Stimulated activated CD4-positive, alpha-beta T cell treated with anti-CD3 and anti-CD28 coated beads, Interleukin-12 subunit alpha, Interleukin-12 subunit beta, amount 100 ng/mL, for 4 hours (primary cell): ENCODE results near the gene FOXL3.

ENCODE experiments used
- DNase-seq: peaks from one replicate; pipeline ENCODE4 v3.0.0-alpha.2; 2020

The FOXL3 gene

DNA sequence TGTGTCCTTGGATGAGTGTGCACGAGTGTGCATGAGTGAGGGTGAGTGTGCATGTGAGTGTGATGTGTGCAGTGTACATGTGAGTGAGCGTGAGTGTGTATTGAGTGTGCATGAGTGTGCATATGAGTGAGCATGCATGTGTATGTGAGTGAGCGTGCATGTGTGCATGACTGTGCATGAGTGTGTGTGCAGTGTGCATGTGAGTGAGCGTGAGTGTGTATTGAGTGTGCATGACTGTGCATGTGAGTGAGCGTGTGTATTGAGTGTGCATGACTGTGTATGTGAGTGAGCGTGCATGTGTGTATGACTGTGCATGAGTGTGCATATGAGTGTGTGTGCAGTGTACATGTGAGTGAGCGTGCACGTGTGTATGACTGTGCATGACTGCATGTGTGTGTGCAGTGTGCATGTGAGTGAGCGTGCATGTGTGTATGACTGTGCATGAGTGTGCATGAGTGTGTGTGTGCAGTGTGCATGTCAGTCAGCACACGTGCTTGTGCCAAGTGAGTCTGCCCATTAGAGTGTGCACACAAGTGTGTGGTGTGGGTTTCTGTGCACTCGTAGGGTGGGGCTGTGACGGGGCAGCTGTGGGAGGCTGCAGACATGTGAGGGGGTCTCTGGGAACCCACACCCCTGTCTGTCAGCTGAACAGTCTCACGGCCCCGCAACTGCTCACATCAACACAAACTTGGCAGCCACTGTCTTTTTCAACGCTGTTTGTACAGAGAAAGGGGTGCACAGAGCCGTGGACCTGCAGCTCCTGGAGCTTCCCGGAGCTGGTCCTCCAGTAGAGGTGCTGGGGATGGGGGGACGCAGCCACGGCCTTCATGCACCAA lies 14.8 kb downstream of the FOXL3 start:
- DNase-seq = no peak

DNA sequence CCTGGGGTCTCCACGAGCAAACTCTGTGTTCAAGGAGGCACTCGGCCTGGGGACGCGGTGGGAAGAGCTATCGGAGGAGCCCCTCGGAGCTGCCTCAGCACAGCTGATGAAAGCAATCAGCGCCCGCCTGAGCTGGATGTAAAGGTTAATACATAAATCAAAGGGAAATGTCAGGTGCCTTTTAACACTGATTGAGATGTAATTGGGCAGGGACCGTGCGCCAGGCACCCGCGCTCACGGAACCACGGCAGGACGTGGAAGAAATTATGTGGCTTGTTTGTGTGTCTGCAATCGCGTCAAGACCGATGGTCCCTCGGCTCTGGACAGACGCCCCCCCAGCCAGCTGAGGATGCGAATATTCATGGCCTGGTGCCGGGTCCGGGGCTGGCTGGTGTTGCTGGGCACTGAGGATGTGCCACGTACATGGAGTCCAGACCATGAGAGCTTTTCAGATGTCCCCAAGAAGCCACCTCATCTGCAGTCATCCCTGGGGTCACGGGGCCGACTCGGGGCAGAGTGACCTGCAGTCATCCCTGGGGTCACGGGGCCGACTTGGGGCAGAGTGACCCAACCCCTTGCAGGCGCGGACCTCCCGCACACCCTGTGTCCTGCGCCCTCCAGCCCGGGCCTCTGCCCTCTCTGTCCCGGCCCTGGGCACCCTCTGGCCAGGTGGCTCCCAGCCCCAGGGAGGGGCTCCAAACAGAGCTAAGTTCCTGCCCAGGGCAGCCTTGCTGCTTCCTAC lies 15.6 kb downstream of the FOXL3 start:
- DNase-seq = no peak

DNA sequence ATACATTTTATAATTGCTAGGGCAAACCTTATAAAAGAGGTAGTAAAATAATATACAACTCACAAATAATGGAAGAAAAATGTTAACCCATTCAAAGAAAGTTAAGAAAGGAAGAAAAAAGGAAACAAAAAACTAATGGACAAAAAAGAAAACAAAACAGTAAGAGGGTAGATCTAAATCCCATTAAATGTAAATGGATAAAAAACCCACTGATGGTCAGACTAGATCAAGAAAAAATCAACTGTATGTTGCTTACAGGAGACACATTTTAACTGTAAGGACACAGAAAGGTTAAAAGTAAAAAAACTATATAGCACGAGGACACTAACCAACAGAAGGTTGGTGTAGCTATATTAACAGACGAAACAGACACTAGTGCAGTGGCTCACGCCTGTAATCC lies 18.0 kb downstream of the FOXL3 start:
- no peak for DNase-seq

DNA sequence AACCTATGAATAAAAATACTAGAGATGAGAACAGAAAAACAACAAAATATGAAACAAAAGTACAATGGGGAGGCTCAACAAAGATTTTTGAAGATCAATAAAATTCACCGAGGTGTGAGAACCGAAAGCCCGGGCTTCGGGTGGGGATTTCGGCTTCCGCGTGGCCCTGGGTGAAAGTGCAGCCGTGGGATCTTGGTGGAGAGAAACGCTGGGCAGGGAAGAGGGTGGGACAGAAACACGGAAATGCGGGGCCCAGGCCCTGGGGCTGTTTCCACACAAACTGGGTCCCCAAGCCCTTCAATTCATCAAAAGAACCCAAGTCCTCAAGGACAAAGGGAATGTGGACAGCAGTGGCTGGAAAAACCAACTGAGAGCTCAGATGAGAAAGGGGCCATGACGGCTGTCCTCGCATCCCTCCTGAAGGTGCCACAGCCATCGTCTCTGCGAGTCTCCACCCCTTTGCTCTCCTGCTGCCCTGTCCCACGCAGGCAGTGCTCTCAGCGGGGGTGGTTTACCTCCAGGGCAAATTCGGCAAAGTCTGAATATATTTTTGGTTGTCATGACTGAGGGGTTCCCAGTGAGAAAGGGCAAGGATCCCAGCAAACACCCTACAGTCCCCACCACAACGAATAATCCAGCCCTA lies 19.7 kb downstream of the FOXL3 start:
- no peak for DNase-seq

DNA sequence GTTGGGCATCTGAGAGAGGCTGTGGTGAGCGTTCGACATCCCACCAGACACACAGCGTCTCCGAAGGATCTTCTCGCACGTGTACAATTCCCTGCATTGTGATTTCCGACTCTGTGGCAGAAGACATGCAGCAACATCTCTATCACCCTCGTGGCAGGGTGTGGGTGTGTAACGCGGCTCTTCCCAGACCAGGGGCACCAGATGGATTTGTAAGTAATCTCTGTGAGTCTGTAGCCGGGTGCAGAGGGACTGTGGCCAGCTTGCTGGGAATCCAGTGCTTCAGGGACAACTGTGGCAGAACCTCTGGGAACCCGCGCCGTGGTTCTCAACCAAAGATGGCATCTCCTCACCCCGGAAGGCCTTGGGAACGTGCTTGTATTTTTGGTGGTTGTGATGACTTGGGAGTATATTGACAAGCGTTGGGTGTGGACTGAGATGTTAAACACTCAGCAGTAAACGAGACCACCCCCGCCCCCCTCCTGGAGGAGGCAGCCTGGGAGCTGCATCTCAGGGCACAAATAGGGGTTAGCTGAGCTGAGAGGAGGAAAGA lies 21.2 kb downstream of the FOXL3 start:
- DNase-seq = no peak

DNA sequence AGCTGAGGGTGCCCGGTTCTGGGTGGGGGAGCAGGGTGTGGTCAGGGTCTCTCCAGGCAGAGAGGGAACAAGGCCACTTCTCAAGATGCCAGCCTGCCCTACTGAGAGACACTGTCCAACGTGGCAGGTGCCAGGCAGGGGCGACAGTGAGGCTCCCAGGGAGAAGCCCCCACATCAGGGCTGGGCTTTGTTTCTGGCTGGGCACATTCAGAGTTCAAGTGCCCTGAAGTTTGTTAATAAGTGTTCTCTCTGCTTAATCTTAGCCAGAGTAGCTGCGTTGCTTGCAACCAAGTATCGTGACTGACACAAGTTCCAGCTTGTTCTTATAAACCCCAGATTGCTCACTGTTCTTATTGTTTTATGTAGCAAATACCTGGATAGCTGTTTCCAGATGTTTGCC lies 21.8 kb downstream of the FOXL3 start:
- no peak for DNase-seq

DNA sequence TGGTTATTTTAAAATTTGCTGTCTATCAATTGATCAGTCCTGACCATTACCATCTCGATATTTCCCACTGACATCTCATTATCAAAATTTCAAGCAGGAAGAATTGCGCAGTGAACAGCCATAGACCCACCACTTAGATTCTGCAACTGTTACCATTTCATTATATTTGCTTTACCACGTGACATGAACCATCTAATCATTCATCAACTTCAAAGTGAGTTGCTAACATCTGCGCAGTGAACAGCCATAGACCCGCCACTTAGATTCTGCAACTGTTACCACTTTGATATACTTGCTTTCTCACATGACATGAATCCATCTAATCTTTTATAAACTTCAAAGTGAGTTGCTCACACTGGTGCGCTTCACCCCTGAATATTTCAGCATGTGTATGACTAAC lies 22.5 kb downstream of the FOXL3 start:
- DNase-seq = no peak

DNA sequence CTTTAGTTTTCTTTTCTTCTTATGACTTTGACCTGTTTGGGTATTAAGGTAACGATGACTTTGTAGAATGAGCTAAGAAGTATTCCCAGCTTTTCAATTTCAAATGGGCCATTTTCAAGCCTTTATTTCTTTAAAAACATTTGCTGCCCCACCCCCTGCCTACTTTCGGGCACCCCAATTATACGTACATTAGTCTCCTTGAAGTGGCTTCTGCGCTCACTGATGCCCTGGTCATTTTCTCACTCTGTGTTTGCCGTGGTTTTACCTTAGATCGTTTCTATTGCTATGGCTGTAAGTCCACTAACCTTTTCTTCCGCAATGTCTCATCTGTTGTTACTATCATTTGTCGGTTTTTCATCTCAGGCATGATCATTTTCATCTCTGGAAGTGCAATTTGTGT lies 24.9 kb downstream of the FOXL3 start:
- no peak for DNase-seq

DNA sequence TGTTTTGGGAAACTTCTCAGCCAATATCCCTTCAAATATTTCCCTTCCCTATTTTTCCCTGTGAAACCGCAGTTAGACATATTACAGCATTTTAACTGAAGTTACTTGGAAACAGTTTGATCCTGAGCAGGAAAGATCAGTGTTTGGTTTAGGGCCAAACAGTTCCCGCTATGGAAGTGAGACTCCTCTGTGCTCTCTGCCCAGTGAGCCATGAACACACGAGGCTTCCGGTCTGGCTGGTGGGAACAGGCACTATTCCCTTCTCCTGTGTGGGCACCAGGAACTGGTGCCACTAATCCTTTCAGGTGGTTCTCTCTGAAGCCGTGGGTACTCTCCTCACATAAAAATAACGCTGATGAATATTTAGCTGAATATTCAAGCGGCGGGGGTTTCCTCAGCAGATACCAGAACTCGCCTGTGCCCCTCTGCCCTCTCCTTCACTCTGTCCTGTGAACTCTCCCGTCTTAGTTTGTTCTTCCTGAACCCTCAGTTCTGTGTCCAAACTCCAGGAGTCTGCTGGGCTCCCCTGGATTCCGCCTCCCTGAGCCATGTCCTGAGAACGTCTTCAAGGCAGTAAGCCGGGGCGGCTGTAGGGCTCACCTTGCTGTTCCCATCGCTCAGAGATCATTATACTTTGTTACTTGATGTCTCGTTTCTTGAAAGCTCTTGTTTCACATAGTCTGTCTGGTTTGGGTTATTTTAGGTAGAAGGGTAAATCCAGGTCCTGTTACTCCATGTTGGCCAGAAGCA lies 25.7 kb downstream of the FOXL3 start:
- DNase-seq = no peak

DNA sequence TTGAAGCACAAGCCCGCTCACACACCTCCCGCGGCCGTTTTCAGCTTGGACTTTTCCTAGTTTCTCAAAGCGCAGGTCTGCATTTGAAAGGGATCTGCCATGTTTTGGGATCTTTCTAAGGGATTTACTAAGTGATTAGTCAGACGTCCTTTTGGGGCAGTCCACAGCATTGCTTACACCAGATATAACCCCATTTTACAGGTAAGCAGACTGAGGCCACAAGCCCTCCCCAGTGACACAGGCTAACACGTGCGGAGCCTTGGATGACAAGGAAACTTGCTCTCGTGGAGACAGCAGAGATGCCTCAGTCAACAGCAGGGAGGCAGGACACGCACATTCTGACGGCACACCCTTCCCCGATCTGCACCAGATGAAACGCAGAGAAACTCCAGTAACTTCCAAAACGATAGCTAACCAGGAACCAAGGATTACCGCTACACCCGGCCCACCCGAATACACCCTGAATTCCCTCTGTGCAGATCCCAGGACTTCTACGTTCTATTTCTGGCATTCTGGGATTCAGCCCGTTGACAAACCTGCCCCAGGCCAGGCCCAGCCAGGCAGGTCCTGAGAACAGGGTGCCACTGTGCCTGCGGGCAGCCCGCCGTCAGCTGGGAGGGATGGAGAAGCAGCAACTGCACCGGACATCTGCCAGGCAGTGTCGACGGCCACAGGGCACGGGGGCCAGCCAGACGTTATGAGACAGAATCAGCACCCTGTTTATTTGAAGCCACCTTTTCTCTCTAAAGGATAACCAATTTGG lies 27.9 kb downstream of the FOXL3 start:
- DNase-seq = no peak

DNA sequence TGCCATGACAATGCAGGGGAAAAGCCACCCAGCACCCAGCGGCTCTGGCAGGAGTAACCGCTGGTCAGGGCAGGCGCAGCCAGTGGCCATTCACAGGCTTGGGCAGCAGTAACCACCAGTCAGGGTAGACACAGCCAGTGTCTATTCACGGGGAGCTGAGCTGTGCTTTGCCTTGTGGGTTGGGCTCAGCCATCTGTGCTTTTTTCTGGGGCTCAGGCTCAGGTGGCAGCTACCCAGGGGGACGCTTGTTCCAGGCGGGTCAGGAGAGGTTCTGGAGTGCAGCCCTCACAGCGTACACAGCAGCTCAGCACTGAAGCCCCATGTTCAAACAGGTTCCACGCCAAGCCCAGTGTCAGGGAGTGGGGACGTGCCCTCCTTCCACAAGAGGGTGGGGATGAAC lies 28.5 kb downstream of the FOXL3 start:
- DNase-seq = no peak

DNA sequence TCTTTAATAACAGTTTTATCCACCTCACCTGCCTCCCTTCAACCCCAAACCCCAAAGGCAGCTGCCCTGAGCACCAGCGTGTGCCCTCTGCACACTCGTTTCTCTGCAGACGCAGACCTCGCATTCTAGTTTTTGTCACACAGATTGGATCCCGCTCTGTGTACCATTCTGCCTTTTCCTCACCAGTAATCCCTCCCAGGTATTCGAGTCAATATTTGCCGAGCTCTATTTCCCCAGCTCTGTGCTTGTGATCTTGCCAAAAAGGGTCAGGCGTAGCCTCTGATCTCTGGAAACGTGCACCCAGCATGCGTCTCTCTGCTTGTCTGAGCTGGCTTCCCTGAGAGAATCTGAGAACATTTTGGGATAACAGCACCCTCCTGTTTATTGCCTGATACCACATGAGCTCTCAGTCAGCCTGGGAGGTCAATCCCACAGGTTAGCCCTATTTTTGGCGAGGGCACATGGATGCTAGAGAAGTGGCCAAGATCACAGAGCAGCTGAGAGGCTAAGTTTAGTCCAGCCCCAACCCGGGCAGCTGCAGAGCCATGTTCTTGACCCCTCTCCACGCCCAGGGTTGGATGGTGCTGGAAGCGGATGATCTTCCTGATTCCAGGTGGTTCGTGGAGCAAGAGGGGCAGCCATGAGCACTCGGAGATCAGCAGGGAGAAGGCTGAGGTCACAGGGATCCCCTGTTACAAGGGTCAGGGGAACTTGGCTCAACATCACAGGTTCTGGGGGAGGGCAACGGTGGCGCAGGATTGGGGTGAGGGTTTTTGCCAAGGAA lies 29.1 kb downstream of the FOXL3 start:
- DNase-seq = no peak

DNA sequence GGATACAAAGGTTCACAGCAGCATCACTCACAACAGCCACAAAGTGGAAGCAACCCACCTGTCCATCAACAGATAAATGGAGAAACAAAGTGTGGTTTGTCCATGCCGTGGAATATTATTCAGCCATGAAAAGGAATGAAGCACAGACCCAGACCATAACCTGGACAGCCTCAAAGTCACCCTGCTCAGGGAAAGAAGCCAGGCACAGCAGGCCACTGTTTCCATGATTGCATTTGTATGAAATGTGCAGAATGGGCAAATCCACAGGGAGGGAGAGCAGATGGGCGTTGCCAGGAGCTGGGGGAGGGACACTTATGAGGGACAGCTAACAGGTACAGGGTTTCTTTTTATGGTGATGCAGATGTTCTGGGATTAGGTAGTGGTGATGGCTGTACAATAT lies 30.3 kb downstream of the FOXL3 start:
- DNase-seq = no peak

DNA sequence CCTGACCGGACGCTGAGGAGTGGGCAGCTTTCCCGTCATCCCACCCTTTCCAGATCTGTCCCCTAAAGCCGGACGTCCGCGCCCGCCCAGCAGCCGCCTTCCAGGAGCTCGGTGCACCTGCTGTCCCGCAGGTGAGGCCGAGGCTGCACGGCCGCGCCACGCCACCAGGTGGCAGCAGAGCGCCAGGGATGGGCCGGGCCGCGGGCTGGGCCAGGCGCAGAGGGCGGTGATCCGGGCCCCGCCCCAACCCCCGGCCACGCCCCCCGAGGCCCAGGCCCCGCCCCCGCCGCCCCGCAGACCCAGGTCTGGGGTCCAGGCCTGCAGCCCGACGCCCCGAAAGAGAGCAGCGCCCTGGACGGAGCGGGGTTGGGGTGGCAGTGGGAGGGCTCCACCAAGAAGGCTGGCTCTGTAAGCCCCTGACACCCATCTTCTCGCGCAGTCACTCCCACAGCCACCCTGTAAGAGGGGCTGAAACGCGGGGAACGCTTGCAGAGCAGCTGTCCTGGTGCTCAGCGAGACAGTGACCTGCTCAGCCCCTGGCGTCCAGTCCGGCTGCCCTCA lies 32.2 kb downstream of the FOXL3 start:
- peak; percentile 88 for DNase-seq

DNA sequence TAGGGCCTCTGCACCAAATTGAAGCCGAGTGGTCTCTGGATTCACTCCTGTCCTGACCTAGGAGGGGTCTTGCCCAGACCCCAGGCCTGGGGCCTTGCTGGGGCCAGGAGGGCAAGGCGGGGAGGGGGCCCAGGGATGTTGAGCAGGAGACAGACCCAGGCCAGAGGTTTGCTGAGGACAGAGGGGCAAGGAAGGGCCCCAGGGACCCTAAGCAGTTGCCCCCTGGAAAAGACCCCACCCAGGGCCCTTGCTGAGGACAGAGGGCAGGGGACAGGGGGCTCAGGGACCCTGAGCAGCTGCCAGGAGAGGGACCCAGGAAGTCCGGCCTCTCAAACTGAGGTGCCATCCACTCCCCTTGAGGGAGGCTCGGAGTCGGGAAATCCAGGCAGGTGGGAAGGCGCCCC lies 32.7 kb downstream of the FOXL3 start:
- no peak for DNase-seq

DNA sequence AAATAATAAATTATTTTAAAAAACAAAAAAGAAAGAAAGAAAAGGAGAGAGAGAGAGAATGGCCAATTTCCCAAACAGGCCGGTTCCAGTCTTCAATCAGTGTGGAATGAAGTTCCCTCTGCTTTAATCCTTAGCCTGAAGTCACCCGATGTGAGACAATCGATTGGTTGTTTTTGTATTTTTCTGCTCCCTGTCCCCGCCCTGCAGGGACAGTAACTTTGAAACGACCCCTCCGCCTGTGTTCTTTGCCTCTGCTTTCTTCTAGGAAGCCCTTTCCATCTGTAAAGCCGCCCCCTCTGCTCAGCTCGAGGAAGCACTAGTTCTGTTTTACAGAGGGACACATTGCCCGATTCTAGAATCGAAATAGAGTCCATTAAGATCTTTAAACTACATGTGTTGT lies 33.4 kb downstream of the FOXL3 start:
- no peak for DNase-seq

DNA sequence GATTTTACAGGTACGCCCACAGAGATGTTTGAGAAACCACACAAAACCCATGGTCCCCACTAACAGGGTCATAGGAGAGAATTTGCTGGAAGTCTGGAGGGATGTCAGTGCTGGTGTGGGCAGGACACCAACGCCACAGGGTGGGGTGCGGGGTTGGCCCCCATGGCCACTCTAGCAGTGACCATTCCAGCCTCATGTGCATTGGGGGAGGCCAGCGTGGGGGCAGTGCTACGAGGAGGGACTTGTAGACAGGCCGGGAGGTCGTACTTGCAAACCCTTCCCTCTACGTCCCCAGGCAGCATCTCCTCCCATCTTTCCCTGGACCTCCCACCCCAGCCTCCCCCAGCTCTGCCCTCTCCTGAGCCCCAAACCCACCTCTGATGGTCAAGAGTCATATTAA lies 34.0 kb downstream of the FOXL3 start:
- DNase-seq = no peak

DNA sequence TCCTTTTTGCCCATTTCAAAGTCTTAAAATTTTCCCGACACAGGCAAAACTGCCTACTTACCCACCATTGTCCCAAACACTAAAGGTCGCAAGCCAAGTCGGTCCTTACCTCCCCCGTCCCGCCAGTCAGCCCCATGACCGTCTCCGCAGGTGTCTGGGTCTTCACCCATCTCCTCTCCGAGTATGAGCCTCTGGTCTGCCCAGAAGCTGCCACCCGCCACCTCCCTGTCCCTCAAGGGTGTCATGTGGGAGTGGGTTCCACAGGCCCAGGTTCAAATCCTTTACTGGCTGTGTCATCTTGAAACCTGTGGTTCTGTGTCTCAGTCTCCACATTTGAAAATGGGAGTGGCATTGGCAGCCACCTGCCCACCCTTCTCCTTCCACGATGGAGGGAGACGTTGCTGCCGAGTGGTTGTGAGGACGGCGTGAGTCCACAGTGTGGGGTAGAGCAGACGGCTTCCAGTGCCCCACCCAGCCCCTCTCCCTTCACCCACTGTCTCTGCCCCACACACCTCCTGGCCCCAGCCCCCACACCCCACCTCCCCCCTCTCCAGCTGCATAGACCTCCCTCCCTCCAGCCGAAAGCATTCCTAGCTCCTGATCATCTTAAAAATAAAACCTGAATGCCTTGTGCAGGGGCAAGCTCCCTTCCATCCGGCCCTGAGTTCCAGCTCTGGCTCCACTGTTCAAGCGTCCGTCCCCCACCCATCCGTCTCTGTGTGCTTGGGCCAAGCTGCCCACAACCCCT lies 35.3 kb downstream of the FOXL3 start:
- DNase-seq = no peak

DNA sequence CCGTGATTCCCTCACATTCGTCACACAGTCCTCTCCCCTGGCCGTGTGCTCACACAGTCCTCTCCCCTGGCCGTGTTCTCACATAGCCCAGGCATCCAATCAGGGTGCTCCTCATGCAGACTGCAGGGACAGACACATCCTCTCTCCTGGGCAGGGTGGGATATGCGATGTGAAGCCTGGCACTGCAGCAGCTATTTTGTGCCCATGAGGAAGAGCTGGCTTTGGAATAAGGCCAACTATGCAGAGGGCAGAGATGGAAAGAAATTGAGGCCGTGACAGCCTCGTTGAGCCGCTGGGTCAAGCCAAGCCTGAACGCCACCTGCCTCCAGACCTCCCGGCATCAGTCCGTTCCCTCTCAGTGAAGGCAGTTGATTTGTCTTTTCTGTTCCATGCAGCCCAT lies 35.8 kb downstream of the FOXL3 start:
- DNase-seq = no peak

DNA sequence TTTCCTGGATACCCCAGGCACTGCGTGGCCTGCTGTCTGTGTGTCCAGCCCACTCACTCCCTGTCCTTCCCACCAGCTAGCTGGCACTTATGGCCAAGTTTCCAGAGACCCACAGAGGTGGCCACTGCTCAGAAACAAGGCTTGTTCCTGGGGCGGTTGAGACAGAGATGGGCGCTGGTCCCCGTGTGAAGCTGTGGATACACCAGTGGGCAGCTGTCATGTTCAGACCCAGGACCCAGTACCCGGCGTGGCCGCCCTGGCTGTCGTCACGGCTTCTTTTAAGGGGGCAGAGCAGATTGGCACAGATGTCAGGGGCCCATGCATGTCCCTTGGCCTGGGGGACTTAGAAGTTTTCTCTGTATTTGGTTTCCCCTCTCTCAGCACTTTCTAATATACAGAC lies 36.3 kb downstream of the FOXL3 start:
- no peak for DNase-seq
